T-cell (primary cell): ENCODE results near the gene AKR1C2. TPM values are rescaled to one million over a fixed set of nuclear protein-coding genes. Genes with fewer than 3 reads are reported as not detected.
"Not testable (repeated sequence)": the region's sequence is repeated elsewhere in the genome, so short reads cannot be mapped to it uniquely, and the experiment has no call there.

Experiments used
- ATAC-seq, 4 experiments: fragments of 200-7000 bp in 3 of 4; fragments of 150-1000 bp in 1 of 4; cut with Tn5 transposase; replicated peaks in 1 of 4; 1 replicate in 3 of 4; 2 replicates in 1 of 4; pipeline ENCODE4 v1.10.0; 2021; ENCODE audit warnings: moderate library complexity in 3 of 4, mild to moderate bottlenecking in 2 of 4, moderate number of reproducible peaks in 1 of 4
- CTCF ChIA-PET, 2 donors: fragments of 300-600 bp; sonication (Branson Sonifier 250); formaldehyde crosslinking; loops; one replicate each; lab custom pipeline; 2022; ENCODE audit warnings: antibody characterized with exemption in 2 of 2; lab: Charles Lee
- POLR2A ChIA-PET, 2 donors: fragments of 300-600 bp; sonication (Branson Sonifier 250); formaldehyde crosslinking; loops; one replicate each; lab custom pipeline; 2022; ENCODE audit warnings: antibody characterized with exemption in 2 of 2; lab: Charles Lee
- DNase-seq, 35 experiments: peaks; one replicate each; pipeline versions ENCODE4 v3.0.0 to v3.0.0-alpha.2; 2013 to 2023
- H3K27ac ChIP-seq: one replicate; pipeline ENCODE4 v1.5.1; 2013; ENCODE audit warnings: low read length
- H3K27me3 ChIP-seq, 2 experiments: replicated peaks in 1 of 2; 1 replicate in 1 of 2; 2 replicates in 1 of 2; pipeline versions ENCODE4 v1.6.1 to v1.7.0; 2013; ENCODE audit warnings: low read length in 1 of 2, mixed read lengths in 1 of 2; ENCODE audit not compliant: control insufficient read depth in 2 of 2, insufficient read depth in 2 of 2; ENCODE audit errors: extremely low read depth in 1 of 2
- H3K36me3 ChIP-seq, 2 donors: 1 replicate in 1 of 2; 2 replicates in 1 of 2; pipeline versions ENCODE4 v1.6.1 to v1.7.0; 2013; ENCODE audit warnings: low read length in 1 of 2; ENCODE audit not compliant: control insufficient read depth in 2 of 2, insufficient read depth in 1 of 2; ENCODE audit errors: extremely low read depth in 1 of 2
- H3K4me1 ChIP-seq, 2 experiments: 1 replicate in 1 of 2; 2 replicates in 1 of 2; pipeline versions ENCODE4 v1.6.1 to v1.7.0; 2013; ENCODE audit warnings: low read length in 2 of 2, mixed read lengths in 1 of 2; ENCODE audit not compliant: insufficient read depth in 2 of 2, control insufficient read depth in 1 of 2; ENCODE audit errors: extremely low read depth in 1 of 2
- H3K4me3 ChIP-seq, 2 donors: 1 replicate in 1 of 2; 2 replicates in 1 of 2; pipeline versions ENCODE4 v1.5.1 to v1.7.0; 2013; ENCODE audit warnings: mild to moderate bottlenecking in 2 of 2, low read length in 1 of 2, moderate library complexity in 1 of 2; ENCODE audit not compliant: control insufficient read depth in 1 of 2; ENCODE audit errors: extremely low read depth in 1 of 2
- H3K9me3 ChIP-seq: 2 replicates; pipeline ENCODE4 v1.7.0; 2013
- H3K27ac Mint-ChIP-seq, 2 donors: one replicate each; pipeline ENCODE4 v1.8.0; 2020 to 2021; ENCODE audit warnings: mild to moderate bottlenecking in 2 of 2, mixed read lengths in 2 of 2
- H3K27me3 Mint-ChIP-seq, 2 donors: one replicate each; pipeline ENCODE4 v1.8.0; 2021 to 2022; ENCODE audit warnings: mixed read lengths in 2 of 2
- H3K36me3 Mint-ChIP-seq: one replicate; pipeline ENCODE4 v1.8.0; 2021; ENCODE audit warnings: mixed read lengths
- H3K4me1 Mint-ChIP-seq, 3 donors: one replicate each; pipeline ENCODE4 v1.8.0; 2020 to 2022; ENCODE audit warnings: mixed read lengths in 3 of 3, mild to moderate bottlenecking in 1 of 3
- H3K4me3 Mint-ChIP-seq, 3 donors: one replicate each; pipeline ENCODE4 v1.8.0; 2020 to 2022; ENCODE audit warnings: mild to moderate bottlenecking in 3 of 3, mixed read lengths in 3 of 3, moderate library complexity in 3 of 3
- H3K9me3 Mint-ChIP-seq, 3 donors: one replicate each; pipeline ENCODE4 v1.8.0; 2020 to 2022; ENCODE audit warnings: mixed read lengths in 3 of 3
- WGBS: methylation state at CpG from one replicate; pipeline ENCODE4 v1.1.5; 2013; ENCODE audit warnings: missing lambda C conversion rate; ENCODE audit not compliant: insufficient coverage; 5-methylcytosine and 5-hydroxymethylcytosine counted together
- total RNA-seq, 35 experiments: library from RNA in 6 of 35; stranded (reverse) in 6 of 35; fragments of 120-200 nt in 1 of 35; gene quantifications; one replicate each; pipeline versions ENCODE4 v1.2.1 to v1.2.4 and lab custom pipeline; 2013 to 2026

Gene AKR1C2
- total RNA-seq, 5 donors from 2014 or later (not counting 1 experiment from before 2014, with no cell fraction given), result 0.15 to 0.47 (median 0.41) TPM; not detected in 2

DNA sequence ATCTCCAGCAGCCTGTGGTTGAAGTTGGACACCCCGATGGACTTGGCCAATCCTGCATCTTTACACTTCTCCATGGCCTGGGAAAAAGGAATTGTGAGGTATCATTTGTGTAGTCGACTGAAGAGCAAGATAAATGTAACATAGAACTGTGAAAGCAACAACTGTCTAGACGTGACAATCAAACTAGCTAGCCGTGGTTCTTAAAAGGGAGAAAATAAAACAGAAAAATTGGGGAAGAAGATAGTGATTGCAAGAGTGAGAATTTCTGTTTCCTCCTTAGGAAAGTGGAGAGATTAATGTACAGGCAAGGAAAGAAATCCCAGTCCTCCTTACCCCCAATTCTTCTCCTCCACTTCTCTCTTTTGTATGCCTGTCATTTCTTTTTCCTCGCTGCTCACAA is 5.0 kb downstream of the AKR1C2 start:
- ChIA-PET CTCF (no interaction called here), POLR2A (no interaction called here)
- ATAC-seq (no peak), DNase-seq (no peak)
- no peak overlapping the region for H3K27ac ChIP-seq
- Mint-ChIP-seq H3K27me3 (peaks cover 8 to 10% of the 10 kb centered on the region in 2 donors), H3K4me1 (no peaks in the 10 kb centered on the region), H3K27ac (no peak overlapping the region), H3K36me3 (no peaks in the 10 kb centered on the region), H3K9me3 (no peaks in the 10 kb centered on the region), H3K4me3 (no peak overlapping the region)
- H3K4me3 ChIP-seq, result no peak overlapping the region
- no peaks in the 10 kb centered on the region for H3K27me3 ChIP-seq
- H3K36me3 ChIP-seq, result no peaks in the 10 kb centered on the region
- WGBS, result no CpG with 5 or more reads among the region's 5 CpGs
- H3K4me1 ChIP-seq, result no peaks in the 10 kb centered on the region
- H3K9me3 ChIP-seq, result no peaks in the 10 kb centered on the region

- H3K27me3 Mint-ChIP-seq, H3K36me3 Mint-ChIP-seq, H3K4me3 Mint-ChIP-seq, H3K9me3 Mint-ChIP-seq, DNase-seq, H3K36me3 ChIP-seq, H3K4me3 ChIP-seq, H3K27ac Mint-ChIP-seq, CTCF ChIA-PET, H3K4me1 ChIP-seq, H3K4me1 Mint-ChIP-seq, POLR2A ChIA-PET, H3K9me3 ChIP-seq, ATAC-seq, H3K27ac ChIP-seq, H3K27me3 ChIP-seq: not testable (repeated sequence)
These were observed 9.4 kb downstream of the AKR1C2 start for GRCh38 chr10:4994260-4994659.

- H3K9me3 Mint-ChIP-seq, POLR2A ChIA-PET, CTCF ChIA-PET, ATAC-seq, H3K4me1 Mint-ChIP-seq, H3K36me3 Mint-ChIP-seq, H3K4me3 Mint-ChIP-seq, DNase-seq, H3K27ac ChIP-seq, H3K4me3 ChIP-seq, H3K27ac Mint-ChIP-seq, H3K27me3 Mint-ChIP-seq, H3K4me1 ChIP-seq, H3K27me3 ChIP-seq, H3K36me3 ChIP-seq, H3K9me3 ChIP-seq: not testable (repeated sequence)
- 89% methylated on average over 4 of the region's 10 CpGs for WGBS
These were observed 11.1 kb downstream of the AKR1C2 start for GRCh38 chr10:4992564-4992963.

GRCh38 chr10:4991463-4991862 is 12.2 kb downstream of the AKR1C2 start:
- WGBS, result 100% methylated on average over 1 of the region's 6 CpGs
- H3K27ac Mint-ChIP-seq, CTCF ChIA-PET, H3K27me3 Mint-ChIP-seq, H3K4me3 Mint-ChIP-seq, H3K9me3 ChIP-seq, H3K4me3 ChIP-seq, DNase-seq, H3K4me1 Mint-ChIP-seq, H3K36me3 Mint-ChIP-seq, H3K27ac ChIP-seq, H3K36me3 ChIP-seq, H3K9me3 Mint-ChIP-seq, H3K4me1 ChIP-seq, ATAC-seq, H3K27me3 ChIP-seq, POLR2A ChIA-PET: not testable (repeated sequence)

DNA sequence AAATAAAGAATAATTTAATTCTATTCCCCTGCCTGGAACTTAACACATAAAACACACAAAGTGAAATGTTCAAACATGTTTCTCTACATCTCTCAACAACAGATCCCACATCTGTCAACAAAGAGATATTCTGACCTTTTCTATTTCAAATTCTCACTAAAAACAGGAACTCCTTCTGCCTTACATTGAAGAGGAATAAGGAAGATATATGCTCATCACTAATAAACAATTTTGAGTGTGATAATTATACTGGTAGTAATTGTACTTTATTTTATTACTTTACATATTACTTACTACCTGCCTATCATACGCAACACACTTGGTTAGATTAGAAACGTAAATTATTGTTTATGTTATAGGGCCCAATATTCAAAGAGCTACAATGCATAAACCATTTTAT is 13.4 kb downstream of the AKR1C2 start:
- Histone ChIP-seq H3K9me3 (no peaks in the 10 kb centered on the region), H3K4me1 (no peaks in the 10 kb centered on the region), H3K27me3 (no peaks in the 10 kb centered on the region), H3K27ac (no peak overlapping the region), H3K4me3 (no peak overlapping the region), H3K36me3 (no peaks in the 10 kb centered on the region)
- no peaks in the 10 kb centered on the region for H3K9me3 Mint-ChIP-seq
- DNase-seq (no peak), ATAC-seq (no peak)
- H3K27me3 Mint-ChIP-seq, result peaks cover 0 to 2% of the 10 kb centered on the region in 2 donors
- ChIA-PET POLR2A (no interaction called here), CTCF (no interaction called here)
- WGBS, result no CpG with 5 or more reads among the region's 2 CpGs
- H3K36me3 Mint-ChIP-seq, result no peaks in the 10 kb centered on the region
- no peaks in the 10 kb centered on the region for H3K4me1 Mint-ChIP-seq
- no peak overlapping the region for H3K4me3 Mint-ChIP-seq
- no peak overlapping the region for H3K27ac Mint-ChIP-seq

- H3K4me3 Mint-ChIP-seq, H3K4me3 ChIP-seq, H3K9me3 ChIP-seq, DNase-seq, ATAC-seq, H3K4me1 ChIP-seq, H3K9me3 Mint-ChIP-seq, H3K27me3 ChIP-seq, CTCF ChIA-PET, H3K27me3 Mint-ChIP-seq, H3K36me3 Mint-ChIP-seq, POLR2A ChIA-PET, H3K27ac Mint-ChIP-seq, H3K4me1 Mint-ChIP-seq, H3K27ac ChIP-seq, H3K36me3 ChIP-seq: not testable (repeated sequence)
- WGBS, result 100% methylated on average over 1 of the region's 6 CpGs
These were observed 15.5 kb downstream of the AKR1C2 start for GRCh38 chr10:4988000-4988641.
